GM13976 (cell line): ENCODE results near the gene SKI.

Source experiments
- DNase-seq: peaks from one replicate; pipeline ENCODE4 v3.0.0; 2012; ENCODE audit warnings: low spot score
- in situ Hi-C: fragments of 300-500 bp; cut with MboI; formaldehyde crosslinking; loops from one replicate; pipeline ENCODE4 v1.12.0; 2022; ENCODE audit warnings: low sequenced_read_pairs, mixed read lengths, inconsistent platforms; ENCODE audit not compliant: unreplicated experiment
- TF ChIP-seq, protein P1 (sequence below): IDR thresholded peaks from 2 replicates; pipeline ENCODE4 v1.5.1; 2012; ENCODE audit warnings: borderline replicate concordance, mild to moderate bottlenecking; ENCODE audit not compliant: insufficient read depth; ENCODE audit errors: extremely low read depth, missing control alignments, control extremely low read depth

The SKI gene

DNA sequence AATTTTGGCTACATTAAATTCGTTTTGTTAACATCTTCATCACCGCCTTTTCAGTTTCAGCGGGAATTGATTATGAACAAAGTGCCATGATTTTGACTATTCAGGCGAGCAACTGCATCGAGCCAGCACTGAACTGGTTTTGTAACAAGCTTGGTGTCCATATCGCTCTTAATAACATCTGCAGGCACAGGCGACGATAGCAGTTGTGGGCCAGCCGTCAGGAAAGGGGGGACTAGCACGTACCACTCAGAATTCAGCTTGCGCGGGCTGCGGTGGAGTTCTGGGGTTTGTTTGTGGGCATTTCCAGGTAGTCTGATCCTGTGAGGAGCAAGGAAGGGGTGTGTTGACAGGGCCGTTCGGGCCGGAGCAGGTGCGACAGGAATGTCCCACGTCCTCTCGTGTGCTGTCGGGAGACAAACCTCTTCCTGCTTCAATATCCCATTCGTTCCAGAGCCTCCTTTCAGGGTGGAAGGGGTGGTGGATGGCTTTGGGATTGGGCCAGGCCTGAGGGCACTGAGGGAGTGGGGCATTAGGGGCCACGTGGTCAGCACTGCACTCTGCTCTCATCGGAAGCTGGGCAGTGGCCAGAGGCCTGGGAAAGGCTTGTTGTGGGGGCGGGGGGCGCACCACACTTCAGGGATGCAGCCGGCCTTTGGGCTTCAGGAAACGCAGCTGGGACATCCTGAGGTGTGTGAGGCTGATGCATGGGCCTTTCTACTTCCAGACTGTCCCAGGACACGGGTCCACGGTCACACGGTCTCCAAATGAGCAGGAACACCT is 39.1 kb downstream of the SKI start:
- DNase-seq, result no peak
- TF ChIP-seq, protein P1, sequence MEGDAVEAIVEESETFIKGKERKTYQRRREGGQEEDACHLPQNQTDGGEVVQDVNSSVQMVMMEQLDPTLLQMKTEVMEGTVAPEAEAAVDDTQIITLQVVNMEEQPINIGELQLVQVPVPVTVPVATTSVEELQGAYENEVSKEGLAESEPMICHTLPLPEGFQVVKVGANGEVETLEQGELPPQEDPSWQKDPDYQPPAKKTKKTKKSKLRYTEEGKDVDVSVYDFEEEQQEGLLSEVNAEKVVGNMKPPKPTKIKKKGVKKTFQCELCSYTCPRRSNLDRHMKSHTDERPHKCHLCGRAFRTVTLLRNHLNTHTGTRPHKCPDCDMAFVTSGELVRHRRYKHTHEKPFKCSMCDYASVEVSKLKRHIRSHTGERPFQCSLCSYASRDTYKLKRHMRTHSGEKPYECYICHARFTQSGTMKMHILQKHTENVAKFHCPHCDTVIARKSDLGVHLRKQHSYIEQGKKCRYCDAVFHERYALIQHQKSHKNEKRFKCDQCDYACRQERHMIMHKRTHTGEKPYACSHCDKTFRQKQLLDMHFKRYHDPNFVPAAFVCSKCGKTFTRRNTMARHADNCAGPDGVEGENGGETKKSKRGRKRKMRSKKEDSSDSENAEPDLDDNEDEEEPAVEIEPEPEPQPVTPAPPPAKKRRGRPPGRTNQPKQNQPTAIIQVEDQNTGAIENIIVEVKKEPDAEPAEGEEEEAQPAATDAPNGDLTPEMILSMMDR, result no peak

DNA sequence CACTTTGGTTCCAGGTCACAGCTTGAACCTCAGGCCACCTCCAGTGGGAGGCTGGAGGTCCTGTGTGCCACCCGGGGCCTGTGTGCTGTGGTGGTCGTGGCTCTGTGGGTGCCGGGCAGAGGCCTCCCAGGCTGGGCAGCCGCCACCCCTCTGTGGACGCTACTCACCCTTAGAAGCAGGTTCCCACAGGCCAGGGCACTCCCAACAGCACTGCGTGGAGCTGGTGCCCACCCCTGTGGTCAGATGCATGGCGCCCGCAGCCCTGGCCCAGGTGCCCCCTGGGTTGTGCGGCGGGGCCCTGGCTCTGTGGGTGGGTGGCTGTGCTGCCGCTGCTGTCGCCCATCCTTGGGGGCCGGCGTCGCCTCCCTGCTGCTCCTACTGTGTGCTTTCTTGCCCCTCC is 39.7 kb downstream of the SKI start:
- TF ChIP-seq, protein P1, result no peak
- no peak for DNase-seq
- in situ Hi-C loops, result no loop called here

More for the DNA sequence above, 39.1 kb downstream of the SKI start:
- in situ Hi-C loops, result no loop called here

DNA sequence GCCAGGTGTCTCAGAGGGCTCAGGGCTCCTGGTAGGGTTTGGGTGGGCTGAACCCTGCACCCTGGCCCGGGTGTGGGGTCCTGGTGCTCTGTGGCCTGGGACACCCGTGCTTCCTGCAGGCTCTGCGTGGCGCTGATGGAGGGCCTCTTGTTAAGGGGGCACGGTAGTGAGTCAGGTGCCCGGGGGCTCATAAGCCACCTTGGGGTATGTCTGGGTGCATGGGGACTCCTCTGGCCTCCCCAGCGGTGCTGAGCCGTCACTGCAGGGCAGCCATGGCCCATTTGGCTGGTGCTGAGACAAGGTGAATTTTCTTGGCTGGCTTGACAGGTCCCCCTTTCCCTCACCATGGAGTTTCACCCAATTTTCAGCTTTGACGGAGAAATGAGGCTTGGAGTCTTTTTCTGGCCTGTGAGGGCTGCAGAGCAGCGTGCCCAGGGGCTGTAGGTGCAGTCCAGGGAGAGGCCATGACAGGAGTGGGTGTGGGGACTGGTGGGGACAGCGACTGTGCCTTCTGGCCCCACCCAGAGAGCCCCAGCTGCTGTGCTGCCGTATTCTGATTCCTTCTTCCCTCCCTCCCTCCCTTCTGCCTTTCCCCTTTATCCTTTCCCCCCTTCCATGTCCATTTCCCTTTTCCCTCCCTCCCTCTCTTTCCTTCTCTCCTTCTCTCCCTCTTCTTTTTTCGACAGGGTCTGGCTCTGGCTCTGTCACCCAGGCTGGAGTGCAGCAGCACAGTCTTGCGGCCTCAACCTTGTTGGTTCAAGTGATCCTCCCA is 40.4 kb downstream of the SKI start:
- in situ Hi-C loops, result no loop called here
- DNase-seq, result no peak
- TF ChIP-seq, protein P1, result no peak

DNA sequence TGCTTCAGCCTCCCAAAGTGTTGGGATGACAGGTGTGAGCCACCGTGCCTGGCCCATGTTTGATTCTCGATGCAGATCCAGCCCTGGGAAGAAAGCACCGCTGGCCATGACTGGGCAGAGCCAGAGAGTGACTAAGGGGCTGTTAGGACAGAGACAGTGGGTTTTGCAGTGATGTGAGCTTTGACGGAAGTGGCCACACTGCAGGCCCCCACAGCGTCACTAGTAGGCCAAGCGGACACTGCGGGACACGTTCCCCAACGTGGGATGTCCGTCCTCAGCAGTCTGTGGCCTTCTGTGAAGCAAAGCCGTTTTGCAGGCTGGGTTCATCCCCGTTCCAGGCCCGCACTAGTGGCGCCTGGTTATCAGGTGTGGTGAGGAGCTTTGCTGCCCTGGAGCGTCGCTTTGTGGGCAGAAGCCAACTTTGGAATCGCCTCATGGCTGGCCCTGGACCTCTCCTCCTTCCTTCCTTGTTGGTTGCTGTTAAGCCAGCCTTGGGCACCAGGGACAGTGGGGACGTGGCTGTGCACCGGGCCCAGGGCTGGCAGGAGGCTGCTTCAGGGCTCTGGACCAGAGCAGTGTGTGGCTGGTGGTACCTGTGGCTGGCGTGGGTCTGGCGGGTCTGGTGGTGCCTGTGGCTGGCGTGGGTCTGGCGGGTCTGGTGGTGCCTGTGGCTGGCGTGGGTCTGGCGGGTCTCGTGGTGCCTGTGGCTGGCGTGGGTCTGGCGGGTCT is 41.2 kb downstream of the SKI start:
- TF ChIP-seq, protein P1, result no peak
- in situ Hi-C loops, result no loop called here
- DNase-seq, result no peak

DNA sequence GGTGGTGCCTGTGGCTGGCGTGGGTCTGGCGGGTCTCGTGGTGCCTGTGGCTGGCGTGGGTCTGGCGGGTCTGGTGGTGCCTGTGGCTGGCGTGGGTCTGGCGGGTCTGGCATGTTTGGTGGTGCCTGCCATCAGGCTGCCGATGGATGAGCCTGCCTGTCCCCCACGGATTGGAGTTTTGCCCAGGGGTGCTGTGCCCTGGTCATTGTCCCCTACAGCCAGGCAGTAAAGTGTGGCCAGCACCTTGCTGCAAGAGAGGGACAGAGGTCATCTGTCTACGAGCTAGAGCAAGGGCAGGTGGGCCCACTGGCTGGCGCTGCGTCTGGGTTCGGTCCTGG is 41.8 kb downstream of the SKI start:
- in situ Hi-C loops, result no loop called here
- TF ChIP-seq, protein P1, result no peak
- no peak for DNase-seq

DNA sequence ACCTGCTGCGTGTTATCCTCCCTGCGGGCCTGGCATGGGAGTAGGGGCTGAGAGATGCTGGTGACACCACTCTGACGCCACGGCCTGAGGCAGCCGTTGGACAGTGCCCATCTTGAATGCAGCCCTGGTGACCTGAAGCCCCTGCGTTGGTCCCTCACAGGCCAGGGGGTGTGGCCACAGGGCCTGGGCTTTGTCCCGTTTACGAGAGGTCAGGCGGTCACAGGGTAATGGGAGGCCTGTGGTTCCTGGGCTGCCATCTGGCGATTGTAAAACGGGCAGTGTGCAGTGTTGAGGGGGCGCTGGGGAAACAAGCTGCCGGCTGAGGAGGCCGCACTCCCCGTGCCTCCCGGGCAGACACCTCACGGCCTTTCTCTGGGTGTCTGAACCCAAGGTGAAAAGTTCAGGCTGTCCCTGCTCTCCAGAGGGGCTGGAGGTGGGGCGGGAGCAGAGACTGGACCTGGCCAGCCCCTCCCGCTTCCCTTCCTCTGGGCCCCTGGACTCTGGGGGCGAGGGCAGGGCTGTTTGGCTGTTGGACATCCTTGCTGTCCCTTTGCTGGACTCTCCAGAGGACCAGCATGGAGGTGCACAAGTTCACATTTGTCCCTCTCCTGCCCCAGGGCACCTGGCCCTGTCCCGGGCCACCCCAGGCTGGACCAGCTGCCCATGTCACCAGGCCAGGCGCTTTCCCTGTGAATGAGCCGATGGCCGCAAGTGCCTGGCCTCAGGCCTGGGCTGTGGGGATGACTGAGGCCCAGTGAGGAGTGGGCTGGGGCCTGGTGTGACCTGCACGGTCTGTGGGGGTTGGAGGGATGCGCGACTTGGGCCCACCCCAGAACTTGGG is 42.4 kb downstream of the SKI start:
- DNase-seq, result no peak
- TF ChIP-seq, protein P1, result no peak
- in situ Hi-C loops, result no loop called here
